ENCODE measurements around the gene RCOR1.

DNA sequence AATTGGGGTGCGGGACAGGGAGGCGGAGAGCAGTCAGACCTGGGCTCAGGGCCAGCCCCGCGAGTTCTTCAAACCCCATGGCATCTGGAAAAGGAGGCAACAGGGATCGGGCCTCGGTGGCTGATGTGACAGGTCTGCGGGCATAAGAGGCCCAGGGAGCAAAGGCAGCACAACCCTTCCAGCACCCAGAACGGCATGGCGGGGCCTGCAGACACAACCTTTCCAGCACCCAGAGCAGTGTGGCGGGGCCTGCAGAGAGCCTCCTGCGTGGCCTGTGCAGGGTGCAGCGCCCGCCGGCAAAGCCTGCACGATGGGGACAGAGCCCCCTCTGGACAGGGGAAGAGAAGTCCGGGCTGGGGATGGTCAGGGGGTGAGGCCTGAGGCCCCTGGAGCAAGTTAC is 158.6 kb downstream of the RCOR1 start:
- TF ChIP-seq, protein P1, sequence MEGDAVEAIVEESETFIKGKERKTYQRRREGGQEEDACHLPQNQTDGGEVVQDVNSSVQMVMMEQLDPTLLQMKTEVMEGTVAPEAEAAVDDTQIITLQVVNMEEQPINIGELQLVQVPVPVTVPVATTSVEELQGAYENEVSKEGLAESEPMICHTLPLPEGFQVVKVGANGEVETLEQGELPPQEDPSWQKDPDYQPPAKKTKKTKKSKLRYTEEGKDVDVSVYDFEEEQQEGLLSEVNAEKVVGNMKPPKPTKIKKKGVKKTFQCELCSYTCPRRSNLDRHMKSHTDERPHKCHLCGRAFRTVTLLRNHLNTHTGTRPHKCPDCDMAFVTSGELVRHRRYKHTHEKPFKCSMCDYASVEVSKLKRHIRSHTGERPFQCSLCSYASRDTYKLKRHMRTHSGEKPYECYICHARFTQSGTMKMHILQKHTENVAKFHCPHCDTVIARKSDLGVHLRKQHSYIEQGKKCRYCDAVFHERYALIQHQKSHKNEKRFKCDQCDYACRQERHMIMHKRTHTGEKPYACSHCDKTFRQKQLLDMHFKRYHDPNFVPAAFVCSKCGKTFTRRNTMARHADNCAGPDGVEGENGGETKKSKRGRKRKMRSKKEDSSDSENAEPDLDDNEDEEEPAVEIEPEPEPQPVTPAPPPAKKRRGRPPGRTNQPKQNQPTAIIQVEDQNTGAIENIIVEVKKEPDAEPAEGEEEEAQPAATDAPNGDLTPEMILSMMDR (IDR thresholded peaks at IDR 0.05; ENCODE audit: insufficient read depth, low read length): no peak
- TF ChIP-seq POLR2AphosphoS5 (IDR thresholded peaks at IDR 0.05; ENCODE audit: low read depth) (no peak), GABPA (IDR thresholded peaks at IDR 0.05; ENCODE audit: low read depth) (no peak)
- TF ChIP-seq, protein P2, sequence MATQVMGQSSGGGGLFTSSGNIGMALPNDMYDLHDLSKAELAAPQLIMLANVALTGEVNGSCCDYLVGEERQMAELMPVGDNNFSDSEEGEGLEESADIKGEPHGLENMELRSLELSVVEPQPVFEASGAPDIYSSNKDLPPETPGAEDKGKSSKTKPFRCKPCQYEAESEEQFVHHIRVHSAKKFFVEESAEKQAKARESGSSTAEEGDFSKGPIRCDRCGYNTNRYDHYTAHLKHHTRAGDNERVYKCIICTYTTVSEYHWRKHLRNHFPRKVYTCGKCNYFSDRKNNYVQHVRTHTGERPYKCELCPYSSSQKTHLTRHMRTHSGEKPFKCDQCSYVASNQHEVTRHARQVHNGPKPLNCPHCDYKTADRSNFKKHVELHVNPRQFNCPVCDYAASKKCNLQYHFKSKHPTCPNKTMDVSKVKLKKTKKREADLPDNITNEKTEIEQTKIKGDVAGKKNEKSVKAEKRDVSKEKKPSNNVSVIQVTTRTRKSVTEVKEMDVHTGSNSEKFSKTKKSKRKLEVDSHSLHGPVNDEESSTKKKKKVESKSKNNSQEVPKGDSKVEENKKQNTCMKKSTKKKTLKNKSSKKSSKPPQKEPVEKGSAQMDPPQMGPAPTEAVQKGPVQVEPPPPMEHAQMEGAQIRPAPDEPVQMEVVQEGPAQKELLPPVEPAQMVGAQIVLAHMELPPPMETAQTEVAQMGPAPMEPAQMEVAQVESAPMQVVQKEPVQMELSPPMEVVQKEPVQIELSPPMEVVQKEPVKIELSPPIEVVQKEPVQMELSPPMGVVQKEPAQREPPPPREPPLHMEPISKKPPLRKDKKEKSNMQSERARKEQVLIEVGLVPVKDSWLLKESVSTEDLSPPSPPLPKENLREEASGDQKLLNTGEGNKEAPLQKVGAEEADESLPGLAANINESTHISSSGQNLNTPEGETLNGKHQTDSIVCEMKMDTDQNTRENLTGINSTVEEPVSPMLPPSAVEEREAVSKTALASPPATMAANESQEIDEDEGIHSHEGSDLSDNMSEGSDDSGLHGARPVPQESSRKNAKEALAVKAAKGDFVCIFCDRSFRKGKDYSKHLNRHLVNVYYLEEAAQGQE (IDR thresholded peaks at IDR 0.05; ENCODE audit: insufficient replicate concordance, low read depth): no peak

Data from HL-60 (cell line).